Astrocyte (in vitro differentiated cells and primary cell): ENCODE measurements around the gene ENPP4. TPM values are rescaled to one million over a fixed set of nuclear protein-coding genes. Genes with fewer than 3 reads are reported as not detected.

Experiments
- DNase-seq: peaks from one replicate; pipeline ENCODE4 v3.0.0-alpha.2; 2010; ENCODE audit warnings: low read depth
- FAIRE-seq: peaks from 2 replicates; lab custom pipeline; 2011; peaks lifted over from hg19 to GRCh38; lab: Jason Lieb, UNC
- H2AFZ ChIP-seq: 2 replicates; pipeline ENCODE4 v1.6.0; 2012; ENCODE audit warnings: low read depth, low read length, inconsistent platforms
- H3K27ac ChIP-seq: 2 replicates; pipeline ENCODE4 v1.5.1; 2011; ENCODE audit warnings: low read depth, low read length, inconsistent platforms
- H3K27me3 ChIP-seq: 2 replicates; pipeline ENCODE4 v1.6.0; 2011; ENCODE audit warnings: low read length, inconsistent platforms; ENCODE audit not compliant: insufficient read depth
- H3K36me3 ChIP-seq: 2 replicates; pipeline ENCODE4 v1.5.1; 2011; ENCODE audit warnings: low read length, inconsistent platforms; ENCODE audit not compliant: insufficient read depth
- H3K4me1 ChIP-seq: 2 replicates; pipeline ENCODE4 v1.5.1; 2011; ENCODE audit warnings: low read length, inconsistent platforms; ENCODE audit not compliant: insufficient read depth
- H3K4me2 ChIP-seq: 2 replicates; pipeline ENCODE4 v1.6.0; 2012; ENCODE audit warnings: low read length, inconsistent platforms
- H3K4me3 ChIP-seq: 2 replicates; pipeline ENCODE4 v1.5.1; 2011; ENCODE audit warnings: low read depth, mild to moderate bottlenecking, low read length, inconsistent platforms; ENCODE audit not compliant: insufficient read depth
- H3K79me2 ChIP-seq: 2 replicates; pipeline ENCODE4 v1.6.0; 2012; ENCODE audit warnings: mild to moderate bottlenecking, low read length, inconsistent platforms; ENCODE audit not compliant: insufficient read depth
- H3K9ac ChIP-seq: 2 replicates; pipeline ENCODE4 v1.6.0; 2012; ENCODE audit warnings: mild to moderate bottlenecking, low read length, inconsistent platforms
- H3K9me3 ChIP-seq: 2 replicates; pipeline ENCODE4 v1.5.1; 2012; ENCODE audit warnings: low read depth, mild to moderate bottlenecking, low read length, inconsistent platforms; ENCODE audit not compliant: insufficient read depth
- H4K20me1 ChIP-seq: 2 replicates; pipeline ENCODE4 v1.6.0; 2012; ENCODE audit warnings: low read length, inconsistent platforms; ENCODE audit not compliant: insufficient read depth
- H3K27ac Mint-ChIP-seq: one replicate; pipeline ENCODE4 v1.8.0; 2021; ENCODE audit warnings: mild to moderate bottlenecking, mixed read lengths; ENCODE audit not compliant: unreplicated experiment
- H3K27me3 Mint-ChIP-seq: one replicate; pipeline ENCODE4 v1.8.0; 2021; ENCODE audit warnings: low read depth, mixed read lengths; ENCODE audit not compliant: unreplicated experiment
- H3K36me3 Mint-ChIP-seq: one replicate; pipeline ENCODE4 v1.8.0; 2021; ENCODE audit warnings: low read depth, mixed read lengths; ENCODE audit not compliant: unreplicated experiment
- H3K4me1 Mint-ChIP-seq: one replicate; pipeline ENCODE4 v1.8.0; 2021; ENCODE audit warnings: low read depth, mixed read lengths; ENCODE audit not compliant: unreplicated experiment
- H3K4me3 Mint-ChIP-seq: one replicate; pipeline ENCODE4 v1.8.0; 2021; ENCODE audit warnings: mild to moderate bottlenecking, moderate library complexity, mixed read lengths; ENCODE audit not compliant: unreplicated experiment
- H3K9me3 Mint-ChIP-seq: one replicate; pipeline ENCODE4 v1.8.0; 2021; ENCODE audit warnings: mild to moderate bottlenecking, mixed read lengths; ENCODE audit not compliant: unreplicated experiment
- CTCF ChIP-seq: IDR thresholded peaks from 2 replicates; pipeline ENCODE4 v1.5.1; 2011; ENCODE audit warnings: low read depth, mild to moderate bottlenecking, inconsistent platforms, low read length, moderate library complexity; ENCODE audit not compliant: insufficient read depth
- EZH2 ChIP-seq: IDR thresholded peaks from 2 replicates; pipeline ENCODE4 v1.6.1; 2012; ENCODE audit warnings: mild to moderate bottlenecking, low read length, inconsistent platforms; ENCODE audit not compliant: insufficient read depth
- total RNA-seq: library from RNA; stranded (reverse); gene quantifications from 2 replicates; pipeline ENCODE4 v1.2.1, GENCODE V29; 2021

Gene ENPP4
- total RNA-seq, 1 donor from 2014 or later, result 5.7 TPM

- Histone ChIP-seq H2AFZ (no peak overlapping the region), H3K27ac (peak overlapping the region; percentile 33), H3K79me2 (no peaks in the 10 kb centered on the region), H3K9me3 (no peaks in the 10 kb centered on the region), H3K9ac (no peak overlapping the region), H3K4me2 (peak overlapping the region; percentile 52), H3K36me3 (no peaks in the 10 kb centered on the region), H3K27me3 (no peaks in the 10 kb centered on the region), H3K4me3 (no peak overlapping the region), H4K20me1 (no peaks in the 10 kb centered on the region), H3K4me1 (peaks cover 10% of the 10 kb centered on the region)
- TF ChIP-seq EZH2 (no peak), CTCF (peak; percentile 14)
- no peak overlapping the region for H3K27ac Mint-ChIP-seq
- H3K27me3 Mint-ChIP-seq, result peaks cover 1% of the 10 kb centered on the region
- no peaks in the 10 kb centered on the region for H3K4me1 Mint-ChIP-seq
- DNase-seq (peak; percentile 91), FAIRE-seq (peak; percentile 91)
- no peak overlapping the region for H3K4me3 Mint-ChIP-seq
- no peaks in the 10 kb centered on the region for H3K9me3 Mint-ChIP-seq
- H3K36me3 Mint-ChIP-seq, result no peaks in the 10 kb centered on the region
Measured at GRCh38 chr6:46184114-46184513, 54.3 kb downstream of the ENPP4 start.

- no peaks in the 10 kb centered on the region for H3K36me3 Mint-ChIP-seq
- Histone ChIP-seq H3K27me3 (no peaks in the 10 kb centered on the region), H3K27ac (no peak overlapping the region), H3K4me1 (peaks cover 10% of the 10 kb centered on the region), H4K20me1 (no peaks in the 10 kb centered on the region), H2AFZ (no peak overlapping the region), H3K79me2 (no peaks in the 10 kb centered on the region), H3K9me3 (no peaks in the 10 kb centered on the region), H3K9ac (no peak overlapping the region), H3K4me3 (no peak overlapping the region), H3K4me2 (no peak overlapping the region), H3K36me3 (no peaks in the 10 kb centered on the region)
- no peaks in the 10 kb centered on the region for H3K27me3 Mint-ChIP-seq
- no peak overlapping the region for H3K27ac Mint-ChIP-seq
- FAIRE-seq, result no peak
- no peak overlapping the region for H3K4me3 Mint-ChIP-seq
- peak; percentile 13 for DNase-seq
- no peak for TF ChIP-seq EZH2
- no peak for TF ChIP-seq CTCF
- peaks cover 2% of the 10 kb centered on the region for H3K4me1 Mint-ChIP-seq
- no peaks in the 10 kb centered on the region for H3K9me3 Mint-ChIP-seq
Measured at GRCh38 chr6:46186583-46186982, 56.8 kb downstream of the ENPP4 start.

- Mint-ChIP-seq H3K4me1 (peaks cover 10% of the 10 kb centered on the region), H3K9me3 (no peaks in the 10 kb centered on the region), H3K36me3 (no peaks in the 10 kb centered on the region), H3K27me3 (no peaks in the 10 kb centered on the region), H3K27ac (no peak overlapping the region), H3K4me3 (no peak overlapping the region)
- Histone ChIP-seq H3K4me1 (peaks cover 3% of the 10 kb centered on the region), H3K27me3 (no peaks in the 10 kb centered on the region), H4K20me1 (no peaks in the 10 kb centered on the region), H3K9me3 (no peaks in the 10 kb centered on the region), H3K79me2 (no peaks in the 10 kb centered on the region), H3K4me2 (no peak overlapping the region), H2AFZ (no peak overlapping the region), H3K4me3 (no peak overlapping the region), H3K36me3 (no peaks in the 10 kb centered on the region), H3K27ac (no peak overlapping the region), H3K9ac (no peak overlapping the region)
- TF ChIP-seq CTCF (no peak), EZH2 (no peak)
- FAIRE-seq, result no peak
- DNase-seq, result no peak
Measured at GRCh38 chr6:46189726-46190125, 59.9 kb downstream of the ENPP4 start.
